WTC11 (cell line): ENCODE results near the gene CPB2. TPM values are rescaled to one million over a fixed set of nuclear protein-coding genes. Genes with fewer than 3 reads are reported as not detected.

ENCODE experiments used
- ATAC-seq: fragments of 200-7000 bp; cut with Tn5 transposase; 2 replicates; pipeline ENCODE4 v1.10.0; 2021; ENCODE audit warnings: mild to moderate bottlenecking, moderate library complexity
- CTCF ChIA-PET: fragments of 300-600 bp; sonication (Branson Sonifier 250); formaldehyde crosslinking; loops from one replicate; lab custom pipeline; 2021; ENCODE audit warnings: antibody characterized with exemption; lab: Charles Lee
- POLR2A ChIA-PET: fragments of 350-600 bp; sonication (Branson Sonifier 250); formaldehyde crosslinking; loops from one replicate; lab custom pipeline; 2021; ENCODE audit warnings: antibody characterized with exemption; lab: Charles Lee
- DNase-seq: peaks from one replicate; pipeline ENCODE4 v3.0.0; 2021; ENCODE audit warnings: low spot score
- H3K27ac Mint-ChIP-seq: 2 replicates; pipeline ENCODE4 v1.8.0; 2021; ENCODE audit warnings: mixed read lengths
- H3K27me3 Mint-ChIP-seq: 2 replicates; pipeline ENCODE4 v1.8.0; 2021; ENCODE audit warnings: low read depth, mild to moderate bottlenecking, moderate library complexity, mixed read lengths
- H3K36me3 Mint-ChIP-seq: 2 replicates; pipeline ENCODE4 v1.8.0; 2021; ENCODE audit warnings: mixed read lengths
- H3K4me1 Mint-ChIP-seq: 2 replicates; pipeline ENCODE4 v1.8.0; 2022; ENCODE audit warnings: mixed read lengths
- H3K4me3 Mint-ChIP-seq: 2 replicates; pipeline ENCODE4 v1.8.0; 2021; ENCODE audit warnings: mild to moderate bottlenecking, moderate library complexity, mixed read lengths
- H3K9me3 Mint-ChIP-seq: 2 replicates; pipeline ENCODE4 v1.8.0; 2021; ENCODE audit warnings: mixed read lengths
- ATF3 ChIP-seq: sonication (generic); formaldehyde crosslinking; conservative IDR thresholded peaks from 2 replicates; pipeline ENCODE4 v1.8.1; 2022; ENCODE audit warnings: mild to moderate bottlenecking, missing genetic modification reagents
- CREM ChIP-seq: sonication (generic); formaldehyde crosslinking; IDR thresholded peaks from 2 replicates; pipeline ENCODE4 v1.8.1; 2022; ENCODE audit warnings: mild to moderate bottlenecking, missing genetic modification reagents, moderate library complexity
- ELF4 ChIP-seq: sonication (generic); formaldehyde crosslinking; IDR thresholded peaks from 2 replicates; pipeline ENCODE4 v1.8.1; 2022; ENCODE audit warnings: low read depth, mild to moderate bottlenecking, moderate library complexity, missing genetic modification reagents
- ESRRA ChIP-seq: sonication (generic); formaldehyde crosslinking; IDR thresholded peaks from 2 replicates; pipeline ENCODE4 v1.8.1; 2022; ENCODE audit warnings: mild to moderate bottlenecking, missing genetic modification reagents, borderline replicate concordance
- GABPB1 ChIP-seq: sonication (generic); formaldehyde crosslinking; IDR thresholded peaks from 2 replicates; pipeline ENCODE4 v1.8.1; 2023; ENCODE audit warnings: mild to moderate bottlenecking, missing genetic modification reagents
- GTF2I ChIP-seq: fragments of 250-450 bp; sonication (Bioruptor Pico); conservative IDR thresholded peaks from 2 replicates; pipeline ENCODE4 v1.4.0; 2021; ENCODE audit warnings: mild to moderate bottlenecking
- IRF2 ChIP-seq: sonication (generic); formaldehyde crosslinking; IDR thresholded peaks from 2 replicates; pipeline ENCODE4 v1.8.0; 2022; ENCODE audit warnings: low read depth, missing genetic modification reagents, borderline replicate concordance
- KAT7 ChIP-seq: sonication (generic); formaldehyde crosslinking; IDR thresholded peaks from 2 replicates; pipeline ENCODE4 v1.8.1; 2023; ENCODE audit warnings: missing genetic modification reagents, mild to moderate bottlenecking, borderline replicate concordance
- MXD4 ChIP-seq: fragments of 250-450 bp; sonication (Bioruptor Pico); IDR thresholded peaks from 2 replicates; pipeline ENCODE4 v1.8.0; 2021; ENCODE audit warnings: mild to moderate bottlenecking, moderate library complexity, borderline replicate concordance
- NR2C2 ChIP-seq: sonication (generic); formaldehyde crosslinking; IDR thresholded peaks from 2 replicates; pipeline ENCODE4 v1.8.0; 2022; ENCODE audit warnings: mild to moderate bottlenecking, missing genetic modification reagents
- RORB ChIP-seq: fragments of 250-450 bp; sonication (Bioruptor Pico); IDR thresholded peaks from 2 replicates; pipeline ENCODE4 v1.9.0; 2021; ENCODE audit warnings: mild to moderate bottlenecking
- SMAD3 ChIP-seq: sonication (generic); formaldehyde crosslinking; IDR thresholded peaks from 2 replicates; pipeline ENCODE4 v1.8.0; 2022; ENCODE audit warnings: missing genetic modification reagents, mild to moderate bottlenecking, borderline replicate concordance
- SMAD4 ChIP-seq: sonication (generic); formaldehyde crosslinking; IDR thresholded peaks from 2 replicates; pipeline ENCODE4 v1.8.0; 2022; ENCODE audit warnings: mild to moderate bottlenecking, missing genetic modification reagents
- SP1 ChIP-seq: sonication (generic); formaldehyde crosslinking; conservative IDR thresholded peaks from 2 replicates; pipeline ENCODE4 v1.8.1; 2022; ENCODE audit warnings: missing genetic modification reagents
- TCF7 ChIP-seq: sonication (generic); formaldehyde crosslinking; IDR thresholded peaks from 2 replicates; pipeline ENCODE4 v1.8.0; 2022; ENCODE audit warnings: mild to moderate bottlenecking, low read depth, missing genetic modification reagents, moderate library complexity
- TEAD1 ChIP-seq: sonication (generic); formaldehyde crosslinking; IDR thresholded peaks from 2 replicates; pipeline ENCODE4 v1.8.0; 2022; ENCODE audit warnings: mild to moderate bottlenecking, missing genetic modification reagents
- TEAD4 ChIP-seq: sonication (generic); formaldehyde crosslinking; IDR thresholded peaks from 2 replicates; pipeline ENCODE4 v1.8.0; 2022; ENCODE audit warnings: mild to moderate bottlenecking, missing genetic modification reagents
- TP53 ChIP-seq: sonication (generic); formaldehyde crosslinking; IDR thresholded peaks from 2 replicates; pipeline ENCODE4 v1.8.1; 2023; ENCODE audit warnings: mild to moderate bottlenecking, missing genetic modification reagents
- ZMAT4 ChIP-seq: fragments of 250-450 bp; sonication (Bioruptor Pico); IDR thresholded peaks from 2 replicates; pipeline ENCODE4 v1.9.0; 2021; ENCODE audit warnings: mild to moderate bottlenecking
- ZNF121 ChIP-seq: sonication (generic); formaldehyde crosslinking; IDR thresholded peaks from 2 replicates; pipeline ENCODE4 v1.8.0; 2023; ENCODE audit warnings: missing genetic modification reagents
- ZNF317 ChIP-seq: sonication (generic); formaldehyde crosslinking; IDR thresholded peaks from 2 replicates; pipeline ENCODE4 v1.8.1; 2023; ENCODE audit warnings: low read depth, mild to moderate bottlenecking, moderate library complexity, missing genetic modification reagents, borderline replicate concordance
- ZNF671 ChIP-seq: fragments of 250-450 bp; sonication (Bioruptor Pico); IDR thresholded peaks from 2 replicates; pipeline ENCODE4 v1.8.0; 2021; ENCODE audit warnings: mild to moderate bottlenecking
- total RNA-seq: library from RNA; stranded (reverse); gene quantifications from 3 replicates; pipeline ENCODE4 v1.2.3, GENCODE V29; 2021
- TF ChIP-seq, protein P1 (sequence below): fragments of 250-450 bp; sonication (Bioruptor Pico); IDR thresholded peaks from 2 replicates; pipeline ENCODE4 v1.8.0; 2021; ENCODE audit warnings: mild to moderate bottlenecking
- TF ChIP-seq, protein P2 (sequence below): sonication (generic); formaldehyde crosslinking; IDR thresholded peaks from 2 replicates; pipeline ENCODE4 v1.8.1; 2023; ENCODE audit warnings: mild to moderate bottlenecking, missing genetic modification reagents, moderate library complexity
- TF ChIP-seq, protein P3 (sequence below): sonication (generic); formaldehyde crosslinking; IDR thresholded peaks from 2 replicates; pipeline ENCODE4 v1.8.0; 2022; ENCODE audit warnings: mild to moderate bottlenecking, missing genetic modification reagents
- TF ChIP-seq, protein P4 (sequence below): sonication (generic); formaldehyde crosslinking; IDR thresholded peaks from 2 replicates; pipeline ENCODE4 v1.8.1; 2023; ENCODE audit warnings: mild to moderate bottlenecking, missing genetic modification reagents, moderate library complexity
- TF ChIP-seq, protein P5 (sequence below): sonication (generic); formaldehyde crosslinking; IDR thresholded peaks from 2 replicates; pipeline ENCODE4 v1.8.0; 2022; ENCODE audit warnings: mild to moderate bottlenecking, missing genetic modification reagents
- TF ChIP-seq, protein P6 (sequence below): fragments of 250-450 bp; sonication (Bioruptor Pico); IDR thresholded peaks from 2 replicates; pipeline ENCODE4 v1.9.0; 2021; ENCODE audit warnings: moderate library complexity, mild to moderate bottlenecking, inconsistent platforms, borderline replicate concordance

The CPB2 gene
- total RNA-seq, 1 experiment from 2014 or later: 0.33 TPM

DNA sequence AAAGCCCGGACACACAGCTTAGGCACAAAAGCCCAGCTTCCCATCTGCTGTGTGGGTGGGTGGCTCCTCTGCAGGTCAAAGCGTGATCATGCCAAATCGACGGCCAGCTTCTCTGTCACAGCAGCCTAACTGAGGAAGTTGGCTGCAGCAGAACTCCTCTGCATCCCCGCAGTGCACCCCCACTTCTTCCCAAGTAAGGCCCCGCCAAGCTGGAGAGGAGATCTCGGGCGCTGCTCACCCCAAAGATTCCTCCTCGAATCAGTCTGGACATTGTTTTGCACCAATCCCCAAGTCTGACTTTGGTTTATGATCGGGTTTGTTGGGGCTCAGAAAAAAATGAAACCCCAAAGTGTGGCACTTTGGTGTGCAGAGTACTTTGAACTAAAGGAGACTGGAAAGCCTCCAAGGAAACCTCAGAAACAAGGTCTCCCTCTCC, 19.7 kb upstream of the CPB2 start (continued):
- TF ChIP-seq, protein P1, sequence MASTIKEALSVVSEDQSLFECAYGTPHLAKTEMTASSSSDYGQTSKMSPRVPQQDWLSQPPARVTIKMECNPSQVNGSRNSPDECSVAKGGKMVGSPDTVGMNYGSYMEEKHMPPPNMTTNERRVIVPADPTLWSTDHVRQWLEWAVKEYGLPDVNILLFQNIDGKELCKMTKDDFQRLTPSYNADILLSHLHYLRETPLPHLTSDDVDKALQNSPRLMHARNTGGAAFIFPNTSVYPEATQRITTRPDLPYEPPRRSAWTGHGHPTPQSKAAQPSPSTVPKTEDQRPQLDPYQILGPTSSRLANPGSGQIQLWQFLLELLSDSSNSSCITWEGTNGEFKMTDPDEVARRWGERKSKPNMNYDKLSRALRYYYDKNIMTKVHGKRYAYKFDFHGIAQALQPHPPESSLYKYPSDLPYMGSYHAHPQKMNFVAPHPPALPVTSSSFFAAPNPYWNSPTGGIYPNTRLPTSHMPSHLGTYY (CRISPR knock-in tag): no peak
- TF ChIP-seq TP53: no peak
- no peak for TF ChIP-seq CREM
- no peak for TF ChIP-seq SMAD4 (CRISPR knock-in tag)
- TF ChIP-seq SP1 (CRISPR knock-in tag): no peak
- no peak for TF ChIP-seq ZNF317

- no peak for DNase-seq
- POLR2A ChIA-PET: no interaction called here
Measured at GRCh38 chr13:46122304-46122703, 17.5 kb upstream of the CPB2 start.

DNA sequence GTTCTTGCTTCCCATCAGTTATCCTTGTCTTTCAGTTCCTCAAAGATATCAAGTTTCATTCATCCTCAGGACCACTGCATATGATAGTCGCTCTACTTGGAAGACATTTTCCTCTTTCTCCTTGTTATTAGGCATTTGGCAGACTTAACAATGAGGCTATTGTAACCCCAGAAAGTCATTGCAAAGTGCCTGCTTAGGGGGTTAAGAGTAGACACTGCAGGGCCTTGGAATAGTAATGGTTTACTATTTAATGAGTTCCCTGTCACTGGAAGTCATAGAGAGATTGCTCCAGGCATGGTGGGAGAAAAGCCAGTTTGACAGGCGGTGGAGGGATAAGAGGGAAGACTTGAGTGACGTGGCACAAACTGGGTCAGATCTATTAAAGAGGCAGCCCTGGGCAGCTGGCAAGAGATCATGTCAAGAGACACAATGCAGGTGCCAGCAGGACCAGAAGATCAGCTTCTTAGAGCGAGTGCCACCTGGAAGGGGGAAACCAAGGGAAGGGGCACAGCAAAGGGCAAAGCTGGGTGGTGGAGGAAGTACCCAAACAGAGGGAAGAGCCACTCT, 16.8 kb upstream of the CPB2 start:
- H3K9me3 Mint-ChIP-seq: peaks cover 11% of the 10 kb centered on the region
- TF ChIP-seq MXD4 (CRISPR knock-in tag) (no peak), ZMAT4 (CRISPR knock-in tag) (no peak), RORB (CRISPR knock-in tag) (no peak), KAT7 (CRISPR knock-in tag) (no peak), SMAD3 (no peak), ELF4 (CRISPR knock-in tag) (no peak), NR2C2 (CRISPR knock-in tag) (no peak), GABPB1 (CRISPR knock-in tag) (no peak), IRF2 (CRISPR knock-in tag) (no peak), ZNF671 (no peak), ZNF317 (no peak), TEAD4 (CRISPR knock-in tag) (no peak), SMAD4 (CRISPR knock-in tag) (no peak), GTF2I (no peak), ESRRA (CRISPR knock-in tag) (no peak)
- TF ChIP-seq, protein P2, sequence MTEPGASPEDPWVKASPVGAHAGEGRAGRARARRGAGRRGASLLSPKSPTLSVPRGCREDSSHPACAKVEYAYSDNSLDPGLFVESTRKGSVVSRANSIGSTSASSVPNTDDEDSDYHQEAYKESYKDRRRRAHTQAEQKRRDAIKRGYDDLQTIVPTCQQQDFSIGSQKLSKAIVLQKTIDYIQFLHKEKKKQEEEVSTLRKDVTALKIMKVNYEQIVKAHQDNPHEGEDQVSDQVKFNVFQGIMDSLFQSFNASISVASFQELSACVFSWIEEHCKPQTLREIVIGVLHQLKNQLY (CRISPR knock-in tag): no peak
- TF ChIP-seq, protein P3, sequence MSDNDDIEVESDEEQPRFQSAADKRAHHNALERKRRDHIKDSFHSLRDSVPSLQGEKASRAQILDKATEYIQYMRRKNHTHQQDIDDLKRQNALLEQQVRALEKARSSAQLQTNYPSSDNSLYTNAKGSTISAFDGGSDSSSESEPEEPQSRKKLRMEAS (CRISPR knock-in tag): no peak
- TF ChIP-seq, protein P4, sequence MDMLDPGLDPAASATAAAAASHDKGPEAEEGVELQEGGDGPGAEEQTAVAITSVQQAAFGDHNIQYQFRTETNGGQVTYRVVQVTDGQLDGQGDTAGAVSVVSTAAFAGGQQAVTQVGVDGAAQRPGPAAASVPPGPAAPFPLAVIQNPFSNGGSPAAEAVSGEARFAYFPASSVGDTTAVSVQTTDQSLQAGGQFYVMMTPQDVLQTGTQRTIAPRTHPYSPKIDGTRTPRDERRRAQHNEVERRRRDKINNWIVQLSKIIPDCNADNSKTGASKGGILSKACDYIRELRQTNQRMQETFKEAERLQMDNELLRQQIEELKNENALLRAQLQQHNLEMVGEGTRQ (CRISPR knock-in tag): no peak
- POLR2A ChIA-PET: interaction anchor here (0.6 kb wide), 1 partner anchor 44 kb away, joined by 3 read pairs; no protein-coding TSS in a partner anchor
- H3K4me3 Mint-ChIP-seq: no peak overlapping the region
- CTCF ChIA-PET: interaction anchor here (0.6 kb wide), 1 partner anchor 63 kb away, joined by 3 read pairs; no protein-coding TSS in a partner anchor
- peaks cover 24% of the 10 kb centered on the region for H3K4me1 Mint-ChIP-seq
- ATAC-seq (no peak), DNase-seq (no peak)
- no peak overlapping the region for H3K27ac Mint-ChIP-seq
- no peaks in the 10 kb centered on the region for H3K36me3 Mint-ChIP-seq
- no peaks in the 10 kb centered on the region for H3K27me3 Mint-ChIP-seq

More at GRCh38 chr13:46122304-46122703, 17.5 kb upstream of the CPB2 start:
- Mint-ChIP-seq H3K4me1 (peaks cover 24% of the 10 kb centered on the region), H3K9me3 (peaks cover 11% of the 10 kb centered on the region), H3K27ac (no peak overlapping the region), H3K4me3 (no peak overlapping the region), H3K36me3 (no peaks in the 10 kb centered on the region), H3K27me3 (no peaks in the 10 kb centered on the region)
- CTCF ChIA-PET: no interaction called here
- ATAC-seq: no peak
- TF ChIP-seq ZNF121 (CRISPR knock-in tag) (no peak), TEAD4 (CRISPR knock-in tag) (no peak), TCF7 (CRISPR knock-in tag) (no peak), ATF3 (no peak), TEAD1 (CRISPR knock-in tag) (no peak)
- TF ChIP-seq, protein P5, sequence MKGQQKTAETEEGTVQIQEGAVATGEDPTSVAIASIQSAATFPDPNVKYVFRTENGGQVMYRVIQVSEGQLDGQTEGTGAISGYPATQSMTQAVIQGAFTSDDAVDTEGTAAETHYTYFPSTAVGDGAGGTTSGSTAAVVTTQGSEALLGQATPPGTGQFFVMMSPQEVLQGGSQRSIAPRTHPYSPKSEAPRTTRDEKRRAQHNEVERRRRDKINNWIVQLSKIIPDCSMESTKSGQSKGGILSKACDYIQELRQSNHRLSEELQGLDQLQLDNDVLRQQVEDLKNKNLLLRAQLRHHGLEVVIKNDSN (CRISPR knock-in tag): no peak
- TF ChIP-seq, protein P6, sequence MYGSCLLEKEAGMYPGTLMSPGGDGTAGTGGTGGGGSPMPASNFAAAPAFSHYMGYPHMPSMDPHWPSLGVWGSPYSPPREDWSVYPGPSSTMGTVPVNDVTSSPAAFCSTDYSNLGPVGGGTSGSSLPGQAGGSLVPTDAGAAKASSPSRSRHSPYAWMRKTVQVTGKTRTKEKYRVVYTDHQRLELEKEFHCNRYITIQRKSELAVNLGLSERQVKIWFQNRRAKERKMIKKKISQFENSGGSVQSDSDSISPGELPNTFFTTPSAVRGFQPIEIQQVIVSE: no peak
